H1 (cell line): ENCODE data around the gene DKK3. TPM values are rescaled to one million over a fixed set of nuclear protein-coding genes. Genes with fewer than 3 reads are reported as not detected.

Experiments
- CTCF ChIA-PET: fragments of 300-600 bp; sonication (Branson Sonifier 250); formaldehyde crosslinking; loops from one replicate; lab custom pipeline; 2021; ENCODE audit not compliant: partially characterized antibody; lab: Charles Lee
- POLR2A ChIA-PET: fragments of 300-600 bp; sonication (Branson Sonifier 250); formaldehyde crosslinking; loops from one replicate; lab custom pipeline; 2021; ENCODE audit warnings: inconsistent platforms; ENCODE audit not compliant: partially characterized antibody; lab: Charles Lee
- DNase-seq, 2 experiments: peaks; one replicate each; pipeline versions ENCODE4 v3.0.0 to v3.0.0-alpha.2; 2010 to 2022; ENCODE audit warnings: low spot score in 2 of 2, low read depth in 1 of 2, mixed read lengths in 1 of 2
- FAIRE-seq: peaks from 2 replicates; lab custom pipeline; 2011; peaks lifted over from hg19 to GRCh38; lab: Jason Lieb, UNC
- H2AFZ ChIP-seq: 2 replicates; pipeline ENCODE4 v1.8.1; 2012; ENCODE audit warnings: low read length, inconsistent platforms
- H2AK5ac ChIP-seq: 2 replicates; pipeline ENCODE4 v1.6.1; 2013; ENCODE audit warnings: low read depth, low read length
- H2BK120ac ChIP-seq: replicated peaks from 2 replicates; pipeline ENCODE3; 2013; ENCODE audit warnings: low read depth, low read length, inconsistent platforms
- H2BK12ac ChIP-seq: 2 replicates; pipeline ENCODE4 v1.6.1; 2013; ENCODE audit warnings: low read depth, low read length
- H2BK15ac ChIP-seq: 2 replicates; pipeline ENCODE4 v1.6.1; 2013; ENCODE audit warnings: low read length
- H2BK20ac ChIP-seq: 2 replicates; pipeline ENCODE4 v1.6.1; 2013; ENCODE audit warnings: low read length
- H2BK5ac ChIP-seq: 2 replicates; pipeline ENCODE4 v1.6.1; 2013; ENCODE audit warnings: low read depth, low read length
- H3K14ac ChIP-seq: 2 replicates; pipeline ENCODE4 v1.6.1; 2013; ENCODE audit warnings: inconsistent platforms; ENCODE audit not compliant: insufficient read length
- H3K18ac ChIP-seq: 2 replicates; pipeline ENCODE4 v1.6.1; 2013; ENCODE audit warnings: low read length; ENCODE audit errors: extremely low read depth
- H3K23ac ChIP-seq: 2 replicates; pipeline ENCODE4 v1.6.1; 2013; ENCODE audit warnings: inconsistent platforms; ENCODE audit not compliant: insufficient read length
- H3K23me2 ChIP-seq: 2 replicates; pipeline ENCODE4 v1.6.1; 2013; ENCODE audit warnings: low read depth, low read length
- H3K27ac ChIP-seq: 2 replicates; pipeline ENCODE4 v1.6.1; 2011; ENCODE audit warnings: low read depth, low read length, inconsistent platforms
- H3K27me3 ChIP-seq, 4 experiments: replicated peaks in 1 of 4; 1 replicate in 1 of 4; 2 replicates in 3 of 4; pipeline versions ENCODE4 v1.6.1 to v1.8.1; 2011 to 2013; ENCODE audit warnings: low read length in 3 of 4, mild to moderate bottlenecking in 3 of 4, inconsistent platforms in 2 of 4, mixed read lengths in 2 of 4, moderate library complexity in 1 of 4; ENCODE audit not compliant: control insufficient read depth in 3 of 4, insufficient read depth in 3 of 4; ENCODE audit errors: extremely low read depth in 1 of 4
- H3K36me3 ChIP-seq, 4 experiments: 2 replicates each; pipeline versions ENCODE4 v1.6.1 to v1.8.1; 2011 to 2013; ENCODE audit warnings: mild to moderate bottlenecking in 4 of 4, low read length in 3 of 4, moderate library complexity in 2 of 4, control low read depth in 1 of 4, inconsistent platforms in 1 of 4; ENCODE audit not compliant: insufficient read depth in 4 of 4, control insufficient read depth in 2 of 4
- H3K4ac ChIP-seq: replicated peaks from 2 replicates; pipeline ENCODE3; 2013; ENCODE audit warnings: low read length, low read depth, mixed read lengths, inconsistent platforms; ENCODE audit not compliant: insufficient read length
- H3K4me1 ChIP-seq, 4 experiments: replicated peaks in 1 of 4; 1 replicate in 1 of 4; 2 replicates in 3 of 4; pipeline versions ENCODE4 v1.6.1 to v1.8.1; 2011 to 2013; ENCODE audit warnings: low read length in 3 of 4, inconsistent platforms in 2 of 4, mixed read lengths in 1 of 4; ENCODE audit not compliant: insufficient read depth in 4 of 4, control insufficient read depth in 3 of 4
- H3K4me2 ChIP-seq, 2 experiments: 2 replicates each; pipeline versions ENCODE4 v1.6.1 to v1.8.1; 2011 to 2013; ENCODE audit warnings: low read depth in 2 of 2, low read length in 2 of 2, control low read depth in 1 of 2, inconsistent platforms in 1 of 2, mild to moderate bottlenecking in 1 of 2; ENCODE audit not compliant: insufficient read depth in 1 of 2
- H3K4me3 ChIP-seq, 4 experiments: fragments of 200-600, 300-600 bp in 1 of 4; sonication (generic), shearing (Covaris generic), sonication (Bioruptor Twin) in 1 of 4; 2 replicates each; pipeline versions ENCODE4 v1.5.1 to v1.8.1; 2011 to 2016; ENCODE audit warnings: low read length in 4 of 4, low read depth in 3 of 4, control low read depth in 2 of 4, inconsistent platforms in 2 of 4, mild to moderate bottlenecking in 2 of 4, mixed read lengths in 1 of 4, moderate library complexity in 1 of 4; ENCODE audit not compliant: insufficient read depth in 2 of 4; ENCODE audit errors: extremely low read depth in 1 of 4
- H3K56ac ChIP-seq: replicated peaks from 2 replicates; pipeline ENCODE3; 2013; ENCODE audit warnings: low read depth, mild to moderate bottlenecking, mixed read lengths, low read length, inconsistent platforms; ENCODE audit not compliant: insufficient read length
- H3K79me1 ChIP-seq: 2 replicates; pipeline ENCODE4 v1.6.1; 2013; ENCODE audit warnings: low read depth, low read length, control low read depth
- H3K79me2 ChIP-seq, 2 experiments: 2 replicates each; pipeline versions ENCODE4 v1.6.1 to v1.8.1; 2012 to 2013; ENCODE audit warnings: low read length in 2 of 2, mild to moderate bottlenecking in 2 of 2, inconsistent platforms in 1 of 2; ENCODE audit not compliant: insufficient read depth in 2 of 2, control insufficient read depth in 1 of 2
- H3K9ac ChIP-seq, 4 experiments: replicated peaks in 1 of 4; 1 replicate in 1 of 4; 2 replicates in 3 of 4; pipeline versions ENCODE4 v1.6.1 to v1.8.1; 2011 to 2013; ENCODE audit warnings: low read depth in 3 of 4, low read length in 3 of 4, control low read depth in 2 of 4, mild to moderate bottlenecking in 2 of 4, moderate library complexity in 2 of 4, inconsistent platforms in 1 of 4; ENCODE audit errors: extremely low read depth in 1 of 4
- H3K9me3 ChIP-seq, 2 experiments: 2 replicates each; pipeline versions ENCODE4 v1.6.1 to v1.8.1; 2012 to 2013; ENCODE audit warnings: mild to moderate bottlenecking in 2 of 2, moderate library complexity in 2 of 2, control low read depth in 1 of 2, inconsistent platforms in 1 of 2, low read depth in 1 of 2, low read length in 1 of 2, mixed read lengths in 1 of 2; ENCODE audit not compliant: insufficient read depth in 2 of 2
- H4K20me1 ChIP-seq, 2 experiments: replicated peaks in 1 of 2; 2 replicates each; pipeline versions ENCODE3 to v1.8.1; 2011 to 2013; ENCODE audit warnings: inconsistent platforms in 2 of 2, low read length in 2 of 2, mild to moderate bottlenecking in 1 of 2; ENCODE audit not compliant: insufficient read depth in 2 of 2, control insufficient read depth in 1 of 2
- H4K5ac ChIP-seq: 2 replicates; pipeline ENCODE4 v1.6.1; 2013; ENCODE audit warnings: low read length, low read depth, mixed read lengths, inconsistent platforms; ENCODE audit not compliant: insufficient read length
- H4K8ac ChIP-seq: 2 replicates; pipeline ENCODE4 v1.8.0; 2013; ENCODE audit warnings: mild to moderate bottlenecking, moderate library complexity, low read length, inconsistent platforms; ENCODE audit not compliant: insufficient read depth; ENCODE audit errors: extremely low read depth
- H4K91ac ChIP-seq: replicated peaks from 2 replicates; pipeline ENCODE3; 2013; ENCODE audit warnings: low read length, mixed read lengths, inconsistent platforms; ENCODE audit not compliant: insufficient read length
- TAF7 ChIP-seq: optimal IDR thresholded peaks from 2 replicates; pipeline ENCODE3; 2011; ENCODE audit warnings: low read depth, mild to moderate bottlenecking, inconsistent platforms, low read length, moderate library complexity, borderline replicate concordance
- WGBS, 2 experiments: shearing (Covaris generic) in 1 of 2; methylation state at CpG; one replicate each; pipeline versions ENCODE4 v1.1.6 to v1.1.7; 2013 to 2015; ENCODE audit warnings: low lambda C conversion rate in 2 of 2, mixed read lengths in 2 of 2, inconsistent platforms in 1 of 2, low coverage in 1 of 2, missing lambda C conversion rate in 1 of 2; ENCODE audit not compliant: insufficient replicate concordance in 2 of 2, insufficient coverage in 1 of 2, insufficient read length in 1 of 2; ENCODE audit errors: extremely low coverage in 1 of 2, missing lambda C conversion rate in 1 of 2; 5-methylcytosine and 5-hydroxymethylcytosine counted together
- polyA plus RNA-seq, 7 experiments: library from polyadenylated mRNA; depleted of rRNA in 3 of 7; stranded (reverse) in 5 of 7; unstranded in 2 of 7; fragments of >200 nt in 5 of 7; fragments of 200-250 nt in 2 of 7; gene quantifications; 1 replicate in 5 of 7; 2 replicates in 1 of 7; 4 replicates in 1 of 7; pipeline versions ENCODE4 v1.2.1 to v1.2.3, GENCODE V29; 2011 to 2013; ENCODE audit warnings: missing spikeins in 2 of 7, mixed read lengths in 2 of 7
- total RNA-seq: library from RNA; stranded (reverse); fragmentation: NEBNext Ultra II Directional; extraction: Animal tissue kit (Norgen Biotek cat#: 25700); gene quantifications from 2 replicates; pipeline ENCODE4 v1.2.1, GENCODE V29; 2021

Gene DKK3
- total and polyA plus RNA-seq, 2 of the 8 experiments (the other 6 are each of a cell fraction or from before 2014, with no cell fraction given): 30.0 to 40.1 TPM

GRCh38 chr11:11963067-11963466 is 45.4 kb downstream of the DKK3 start:
- DNase-seq: no peak
- H3K79me1 ChIP-seq: no peaks in the 10 kb centered on the region
- CTCF ChIA-PET: interaction anchor here (1.2 to 4.5 kb wide), 3 partner anchors 7 to 45 kb away, joined by 4 to 30 read pairs (median 5); partner anchors contain the start of gene DKK3
- H2BK120ac ChIP-seq: no peak overlapping the region
- no peak overlapping the region for H4K8ac ChIP-seq
- 92% methylated on average over 7 of the region's 7 CpGs; no CpG with 5 or more reads in 1 of the 2 experiments for WGBS, 2 experiments
- no peak overlapping the region for H2BK15ac ChIP-seq
- no peak overlapping the region for H3K23ac ChIP-seq
- no peaks in the 10 kb centered on the region; a peak in 1 of 7 replicates for H3K4me1 ChIP-seq
- no peak for TF ChIP-seq TAF7
- H3K9me3 ChIP-seq: no peaks in the 10 kb centered on the region
- no peaks in the 10 kb centered on the region for H3K79me2 ChIP-seq
- no peaks in the 10 kb centered on the region for H3K27me3 ChIP-seq
- no peak overlapping the region for H3K4ac ChIP-seq
- H2BK20ac ChIP-seq: no peak overlapping the region
- no peak overlapping the region for H3K14ac ChIP-seq
- no peak overlapping the region for H2AFZ ChIP-seq
- no peak overlapping the region for H4K91ac ChIP-seq
- no peak overlapping the region for H4K5ac ChIP-seq
- H3K4me3 ChIP-seq: no peak overlapping the region
- no peak overlapping the region for H3K56ac ChIP-seq
- no peaks in the 10 kb centered on the region for H3K23me2 ChIP-seq
- no peak for FAIRE-seq
- POLR2A ChIA-PET: no interaction called here
- H2AK5ac ChIP-seq: no peak overlapping the region
- no peak overlapping the region for H3K27ac ChIP-seq
- no peak overlapping the region for H3K4me2 ChIP-seq
- H3K36me3 ChIP-seq: peaks cover 0 to 5% (median 0%) of the 10 kb centered on the region in 4 experiments; a peak in 3 of 8 replicates
- no peak overlapping the region for H2BK5ac ChIP-seq
- H3K9ac ChIP-seq: no peak overlapping the region
- no peak overlapping the region for H3K18ac ChIP-seq
- peaks cover 0 to 2% of the 10 kb centered on the region in 2 experiments for H4K20me1 ChIP-seq
- H2BK12ac ChIP-seq: no peak overlapping the region
